SU-DHL-6 (cell line): ENCODE results near the gene KIF3A.

Source experiments
- H2AFZ ChIP-seq: fragments of 200-600 bp; sonication (generic); 2 replicates; pipeline ENCODE4 v1.6.1; 2014; ENCODE audit warnings: low read depth, mild to moderate bottlenecking, moderate library complexity, mixed read lengths, antibody characterized with exemption, low read length; ENCODE audit not compliant: severe bottlenecking
- H3F3A ChIP-seq: fragments of 200-600 bp; shearing (Covaris generic); 2 replicates; pipeline ENCODE4 v1.6.0; 2016; ENCODE audit warnings: antibody characterized with exemption, mild to moderate bottlenecking; ENCODE audit not compliant: insufficient read depth
- H3K27ac ChIP-seq: fragments of 200-600 bp; sonication (generic); 2 replicates; pipeline ENCODE4 v1.5.1; 2016; ENCODE audit warnings: low read depth, mild to moderate bottlenecking, low read length, moderate library complexity, mixed read lengths
- H3K27me3 ChIP-seq: fragments of 200-600 bp; sonication (generic), shearing (Covaris generic); 2 replicates; pipeline ENCODE4 v1.6.0; 2014; ENCODE audit warnings: mild to moderate bottlenecking, low read length
- H3K36me3 ChIP-seq: fragments of 200-600 bp; sonication (generic); 2 replicates; pipeline ENCODE4 v1.6.1; 2014; ENCODE audit warnings: mild to moderate bottlenecking, low read length, mixed read lengths
- H3K4me2 ChIP-seq: fragments of 300-600, 200-600 bp; shearing (Covaris generic), sonication (generic); 2 replicates; pipeline ENCODE4 v1.6.0; 2014; ENCODE audit warnings: low read length, low read depth, mild to moderate bottlenecking; ENCODE audit not compliant: poor library complexity, severe bottlenecking
- H3K4me3 ChIP-seq: fragments of 200-600 bp; sonication (generic); 2 replicates; pipeline ENCODE4 v1.5.1; 2014; ENCODE audit warnings: antibody characterized with exemption, low read length, mild to moderate bottlenecking, mixed read lengths; ENCODE audit not compliant: insufficient read depth, poor library complexity, severe bottlenecking
- H3K79me2 ChIP-seq: fragments of 200-600 bp; sonication (generic); 2 replicates; pipeline ENCODE4 v1.6.1; 2014; ENCODE audit warnings: mild to moderate bottlenecking, low read length, moderate library complexity; ENCODE audit not compliant: insufficient read depth
- H3K9ac ChIP-seq: fragments of 200-600 bp; sonication (generic); 2 replicates; pipeline ENCODE4 v1.7.0; 2014; ENCODE audit warnings: mild to moderate bottlenecking, low read length
- H3K9me2 ChIP-seq: fragments of 200-600 bp; sonication (generic); replicated peaks from 2 replicates; pipeline ENCODE4 v1.6.1; 2014; ENCODE audit warnings: low read length; ENCODE audit not compliant: insufficient read depth
- H3K9me3 ChIP-seq: fragments of 200-600 bp; sonication (generic); 2 replicates; pipeline ENCODE4 v1.6.1; 2014; ENCODE audit warnings: low read length, mixed read lengths; ENCODE audit not compliant: insufficient read depth
- H4K20me1 ChIP-seq: fragments of 200-600 bp; sonication (generic); 2 replicates; pipeline ENCODE4 v1.6.1; 2014; ENCODE audit warnings: low read depth, mild to moderate bottlenecking, antibody characterized with exemption, low read length, moderate library complexity, mixed read lengths
- CTCF ChIP-seq: fragments of 200-600 bp; sonication (generic); IDR thresholded peaks from one replicate; pipeline ENCODE4 v1.5.1; 2017; ENCODE audit warnings: antibody characterized with exemption, mild to moderate bottlenecking, low read length, moderate library complexity; ENCODE audit not compliant: insufficient read depth, poor library complexity, severe bottlenecking
- EZH2phosphoT487 ChIP-seq: fragments of 200-600 bp; sonication (generic), shearing (Covaris generic); conservative IDR thresholded peaks from 2 replicates; pipeline ENCODE4 v1.6.1; 2018; ENCODE audit warnings: mild to moderate bottlenecking, antibody characterized with exemption, low read length, moderate library complexity, mixed read lengths

The KIF3A gene

GRCh38 chr5:132675936-132676689 lies 61.2 kb downstream of the KIF3A start:
- Histone ChIP-seq H3F3A (no peaks in the 10 kb centered on the region), H3K9ac (no peak overlapping the region), H3K4me3 (no peak overlapping the region), H2AFZ (no peak overlapping the region), H3K4me2 (no peak overlapping the region), H3K79me2 (no peaks in the 10 kb centered on the region), H3K9me3 (no peaks in the 10 kb centered on the region), H3K9me2 (no peaks in the 10 kb centered on the region), H4K20me1 (no peaks in the 10 kb centered on the region), H3K36me3 (no peaks in the 10 kb centered on the region), H3K27me3 (no peaks in the 10 kb centered on the region), H3K27ac (no peak overlapping the region)
- TF ChIP-seq CTCF (no peak), EZH2phosphoT487 (no peak)

DNA sequence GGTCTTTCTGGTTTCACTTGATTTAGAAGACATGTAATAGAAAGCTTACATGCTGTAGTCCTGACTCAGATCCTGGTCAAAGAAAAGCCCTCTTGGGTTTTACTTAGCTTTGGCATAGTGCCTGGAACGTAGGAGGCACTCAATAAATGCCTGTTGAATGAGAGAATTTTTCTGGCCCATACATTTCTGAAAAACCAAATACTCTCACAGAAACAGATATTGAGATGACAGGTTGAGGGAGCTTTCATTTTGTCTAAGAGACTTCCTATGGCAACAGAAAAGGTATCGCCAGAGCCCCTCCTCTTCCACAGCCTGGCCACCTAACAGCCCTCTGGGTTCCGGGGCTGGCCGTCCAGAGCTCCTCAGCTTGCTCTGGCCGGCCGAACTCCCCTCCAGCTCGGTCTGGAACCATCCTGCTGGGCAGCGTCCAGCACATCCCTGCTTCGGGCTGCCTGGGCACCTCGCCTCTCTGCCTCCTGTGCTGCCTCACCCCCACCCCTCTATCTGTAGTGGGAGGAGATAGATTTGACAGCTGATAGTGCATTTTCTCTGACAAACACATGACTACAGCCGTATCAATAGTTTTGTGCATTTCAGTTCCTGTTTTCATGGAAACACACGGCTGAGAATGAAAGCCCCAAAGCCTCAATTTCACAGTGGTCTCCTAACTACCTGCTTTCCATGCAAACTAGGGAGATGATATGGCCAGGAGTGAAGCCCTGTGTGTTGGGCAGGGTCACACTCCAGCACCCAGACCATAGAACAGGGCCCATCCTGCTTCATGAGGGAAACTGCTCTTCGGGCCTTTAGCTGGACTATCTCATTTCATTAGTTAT lies 62.5 kb downstream of the KIF3A start:
- TF ChIP-seq CTCF (no peak), EZH2phosphoT487 (no peak)
- no peak overlapping the region for H3K4me3 ChIP-seq
- H3K9me2 ChIP-seq = no peaks in the 10 kb centered on the region
- H3K4me2 ChIP-seq = no peak overlapping the region
- no peak overlapping the region for H2AFZ ChIP-seq
- H3K9me3 ChIP-seq = no peaks in the 10 kb centered on the region
- H3K9ac ChIP-seq = no peak overlapping the region
- H3K27ac ChIP-seq = no peak overlapping the region
- H3K36me3 ChIP-seq = no peaks in the 10 kb centered on the region
- no peaks in the 10 kb centered on the region for H3F3A ChIP-seq
- no peaks in the 10 kb centered on the region for H4K20me1 ChIP-seq
- no peaks in the 10 kb centered on the region for H3K79me2 ChIP-seq
- H3K27me3 ChIP-seq = no peaks in the 10 kb centered on the region

DNA sequence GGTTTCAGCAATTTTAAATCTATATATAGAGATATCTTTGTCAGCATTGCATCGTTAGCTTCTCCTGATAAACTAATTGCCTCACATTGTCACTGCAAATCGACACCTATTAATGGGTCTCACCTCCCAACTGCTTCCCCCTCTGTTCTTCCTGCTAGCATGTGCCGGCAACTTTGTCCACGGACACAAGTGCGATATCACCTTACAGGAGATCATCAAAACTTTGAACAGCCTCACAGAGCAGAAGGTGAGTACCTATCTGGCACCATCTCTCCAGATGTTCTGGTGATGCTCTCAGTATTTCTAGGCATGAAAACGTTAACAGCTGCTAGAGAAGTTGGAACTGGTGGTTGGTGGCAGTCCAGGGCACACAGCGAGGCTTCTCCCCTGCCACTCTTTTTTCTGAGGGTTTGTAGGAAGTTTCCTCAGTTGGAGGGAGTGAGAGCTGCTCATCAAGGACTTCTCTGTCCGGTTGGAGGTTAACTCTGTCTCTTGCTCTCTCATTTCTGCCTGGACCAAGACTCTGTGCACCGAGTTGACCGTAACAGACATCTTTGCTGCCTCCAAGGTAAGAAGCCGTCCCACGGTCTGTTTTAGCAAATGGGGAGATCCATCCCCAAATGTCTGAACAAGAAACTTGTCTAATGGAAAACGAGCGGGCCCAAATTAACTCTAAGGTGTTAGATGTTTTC lies 63.3 kb downstream of the KIF3A start, which contains the start of gene IL4:
Gene IL4, plus strand, starts transcription at position 51 of the 692 bp plus-strand sequence. Its CDS starts 62 bp downstream, at position 113.
- H2AFZ ChIP-seq = no peak within 1 kb of the TSS

More for the DNA sequence above, 63.3 kb downstream of the KIF3A start, which contains the start of gene IL4:
- Histone ChIP-seq H3F3A (no peaks in the 10 kb centered on the region), H3K27me3 (no peaks in the 10 kb centered on the region), H3K36me3 (no peaks in the 10 kb centered on the region), H4K20me1 (no peaks in the 10 kb centered on the region), H3K4me3 (no peak within 1 kb of the TSS), H3K4me2 (no peak within 1 kb of the TSS), H3K9me3 (no peaks in the 10 kb centered on the region), H3K27ac (no peak within 1 kb of the TSS), H3K9me2 (no peaks in the 10 kb centered on the region), H3K9ac (no peak within 1 kb of the TSS), H3K79me2 (no peaks in the 10 kb centered on the region)
- TF ChIP-seq EZH2phosphoT487 = no peak
- no peak for TF ChIP-seq CTCF
